Gastroesophageal sphincter (tissue), 4 donors: Measurements from ENCODE around the gene SEC61G. TPM values are rescaled to one million over a fixed set of nuclear protein-coding genes. Genes with fewer than 3 reads are reported as not detected.

ENCODE experiments used
- ATAC-seq: fragments of 150-250 bp; one replicate; pipeline ENCODE4 v1.9.1; 2016; ENCODE audit warnings: mild to moderate bottlenecking, moderate library complexity
- H3K27ac ChIP-seq, 4 donors: fragments of 200-600 bp; sonication (generic) in 3 of 4; 1 replicate in 3 of 4; 2 replicates in 1 of 4; pipeline ENCODE4 v1.5.1; 2016 to 2019
- H3K27me3 ChIP-seq: fragments of 200-600 bp; sonication (generic); one replicate; pipeline ENCODE4 v1.5.1; 2019
- H3K36me3 ChIP-seq, 2 donors: fragments of 200-600 bp; sonication (generic); one replicate each; pipeline ENCODE4 v1.5.1; 2019; ENCODE audit warnings: control low read depth in 1 of 2
- H3K4me1 ChIP-seq, 3 donors: fragments of 200-600 bp; sonication (generic); 1 replicate in 2 of 3; 2 replicates in 1 of 3; pipeline ENCODE4 v1.5.1; 2016 to 2019; ENCODE audit warnings: control low read depth in 2 of 3
- H3K4me3 ChIP-seq, 2 donors: fragments of 200-600 bp; sonication (generic); one replicate each; pipeline ENCODE4 v1.5.1; 2019; ENCODE audit warnings: mild to moderate bottlenecking in 1 of 2, moderate library complexity in 1 of 2
- H3K9me3 ChIP-seq, 3 donors: fragments of 200-600 bp; sonication (generic); one replicate each; pipeline ENCODE4 v1.5.1; 2017 to 2019; ENCODE audit warnings: control low read depth in 2 of 3
- CTCF ChIP-seq, 4 experiments: fragments of 200-600 bp in 2 of 4; fragments of 450-650 bp in 2 of 4; sonication (generic) in 1 of 4; IDR thresholded peaks; one replicate each; pipeline ENCODE4 v1.5.1; 2017 to 2019; ENCODE audit warnings: antibody characterized with exemption in 4 of 4, mild to moderate bottlenecking in 2 of 4, moderate library complexity in 2 of 4
- EP300 ChIP-seq: sonication (generic); formaldehyde crosslinking; IDR thresholded peaks from one replicate; pipeline ENCODE4 v1.6.1; 2017; ENCODE audit warnings: antibody characterized with exemption, mild to moderate bottlenecking
- POLR2A ChIP-seq, 2 donors: fragments of 450-650 bp; IDR thresholded peaks; one replicate each; pipeline ENCODE4 v1.6.1; 2017; ENCODE audit warnings: antibody characterized with exemption in 2 of 2, mild to moderate bottlenecking in 2 of 2, moderate library complexity in 1 of 2
- POLR2AphosphoS5 ChIP-seq: sonication (generic); formaldehyde crosslinking; IDR thresholded peaks from one replicate; pipeline ENCODE4 v1.6.1; 2017; ENCODE audit warnings: antibody characterized with exemption
- WGBS, 2 donors: methylation state at CpG; one replicate each; pipeline ENCODE4 v1.1.5; 2018; ENCODE audit warnings: low coverage in 1 of 2; 5-methylcytosine and 5-hydroxymethylcytosine counted together
- total RNA-seq, 4 donors: library from RNA; depleted of rRNA; stranded (reverse); fragments of >200 nt; gene quantifications; one replicate each; pipeline ENCODE4 v1.1.0, GENCODE V29; 2016

SEC61G gene
- total RNA-seq, 4 donors from 2014 or later = 131 to 317 (median 291) TPM

DNA sequence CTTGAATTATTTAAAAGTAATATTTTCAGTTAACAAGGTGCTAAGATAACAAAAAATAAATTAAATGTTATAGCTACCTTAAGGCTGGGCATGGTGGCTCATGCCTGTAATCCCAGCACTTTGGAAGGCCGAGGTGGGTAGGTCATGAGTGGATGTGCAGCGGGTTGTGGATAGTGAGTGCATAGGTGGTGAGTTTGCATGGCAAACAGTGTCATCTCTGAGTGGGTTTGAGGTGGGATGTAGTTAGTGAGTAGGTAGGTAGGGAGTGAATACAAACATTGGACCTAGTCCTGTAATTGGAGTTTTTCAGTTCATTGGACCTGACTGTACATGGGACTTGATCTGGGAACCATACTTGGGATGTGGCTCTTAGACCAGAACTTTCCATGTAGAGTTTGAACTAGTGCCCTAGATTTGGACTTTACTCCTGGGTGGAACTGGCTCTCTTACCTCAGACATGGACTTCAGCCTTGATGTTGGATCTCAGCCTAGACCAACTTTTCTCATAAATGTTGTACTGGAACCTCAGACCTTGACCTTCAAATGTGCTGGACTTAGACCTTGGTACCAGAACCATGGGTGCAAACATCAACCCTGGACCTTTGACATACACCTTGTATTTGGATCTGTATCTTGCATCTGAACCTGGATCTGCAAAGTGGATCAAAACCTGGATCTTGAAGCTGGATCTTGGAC, 47.0 kb downstream of the SEC61G start:
- no peaks in the 10 kb centered on the region for H3K36me3 ChIP-seq
- TF ChIP-seq POLR2A (IDR thresholded peaks at IDR 0.05) = no peak
- TF ChIP-seq POLR2AphosphoS5 = no peak
- no peak for TF ChIP-seq CTCF (IDR thresholded peaks at IDR 0.05)
- TF ChIP-seq EP300 = no peak
- 83 to 93% methylated on average over 2 of the region's 2 CpGs for WGBS, 2 donors
- no peak overlapping the region for H3K4me3 ChIP-seq
- peaks cover 0 to 22% (median 0%) of the 10 kb centered on the region in 3 donors for H3K9me3 ChIP-seq
- H3K27me3 ChIP-seq = no peaks in the 10 kb centered on the region
- ATAC-seq = no peak
- H3K4me1 ChIP-seq = no peaks in the 10 kb centered on the region
- no peak overlapping the region for H3K27ac ChIP-seq

DNA sequence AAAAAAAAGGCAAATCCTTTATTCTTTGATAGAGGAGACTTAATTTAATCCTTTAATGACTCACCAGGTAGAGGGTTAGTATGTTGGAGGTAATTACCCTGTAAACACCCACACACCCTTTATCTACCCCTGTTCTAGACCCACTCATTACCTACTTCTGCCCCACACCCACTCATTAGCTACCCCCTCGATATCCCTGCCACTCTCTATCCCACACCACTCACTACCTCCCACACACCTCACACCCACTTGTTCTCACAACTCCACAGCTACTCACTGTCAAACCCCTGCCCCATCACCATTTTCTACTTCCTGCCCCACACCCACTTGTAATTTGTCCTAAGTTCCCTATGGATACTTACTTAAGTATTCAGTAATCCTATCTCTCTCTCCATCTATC, 49.7 kb downstream of the SEC61G start:
- TF ChIP-seq CTCF (IDR thresholded peaks at IDR 0.05) (no peak), POLR2A (IDR thresholded peaks at IDR 0.05) (no peak), POLR2AphosphoS5 (no peak), EP300 (no peak)
- Histone ChIP-seq H3K9me3 (peaks cover 0 to 17% (median 0%) of the 10 kb centered on the region in 3 donors), H3K27me3 (no peaks in the 10 kb centered on the region), H3K27ac (no peak overlapping the region), H3K36me3 (no peaks in the 10 kb centered on the region), H3K4me1 (no peaks in the 10 kb centered on the region), H3K4me3 (no peak overlapping the region)
- 78% methylated on average over 1 of the region's 1 CpG for WGBS, 2 donors
- ATAC-seq = no peak

DNA sequence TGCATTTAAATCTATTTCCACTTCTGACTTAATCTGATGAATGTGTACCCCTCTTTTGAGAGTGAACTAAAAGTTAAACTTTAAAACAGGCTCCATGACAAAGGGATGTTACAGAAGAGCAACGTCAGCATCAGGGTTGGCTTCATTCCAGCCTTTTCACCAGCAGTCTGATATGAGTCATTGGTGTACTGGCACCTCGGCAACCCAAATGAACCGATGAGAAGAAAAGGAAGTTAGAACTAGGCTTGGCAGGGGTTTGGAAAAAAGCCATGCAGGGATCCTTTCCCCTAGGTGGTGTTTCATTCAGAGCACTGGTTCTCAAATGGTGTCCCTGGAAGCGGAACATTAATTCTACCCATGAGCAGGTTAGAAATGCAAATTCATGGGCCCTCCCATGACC, 53.6 kb downstream of the SEC61G start:
- no peak overlapping the region for H3K27ac ChIP-seq
- no peak overlapping the region for H3K4me3 ChIP-seq
- TF ChIP-seq POLR2AphosphoS5 = no peak
- TF ChIP-seq CTCF (IDR thresholded peaks at IDR 0.05) = no peak
- TF ChIP-seq EP300 = no peak
- no peak for TF ChIP-seq POLR2A (IDR thresholded peaks at IDR 0.05)
- no peaks in the 10 kb centered on the region for H3K36me3 ChIP-seq
- peaks cover 0 to 17% (median 0%) of the 10 kb centered on the region in 3 donors for H3K9me3 ChIP-seq
- H3K4me1 ChIP-seq = no peaks in the 10 kb centered on the region
- 6 to 48% methylated on average over 3 to 4 of the region's 4 CpGs for WGBS, 2 donors
- H3K27me3 ChIP-seq = no peaks in the 10 kb centered on the region
- no peak for ATAC-seq

DNA sequence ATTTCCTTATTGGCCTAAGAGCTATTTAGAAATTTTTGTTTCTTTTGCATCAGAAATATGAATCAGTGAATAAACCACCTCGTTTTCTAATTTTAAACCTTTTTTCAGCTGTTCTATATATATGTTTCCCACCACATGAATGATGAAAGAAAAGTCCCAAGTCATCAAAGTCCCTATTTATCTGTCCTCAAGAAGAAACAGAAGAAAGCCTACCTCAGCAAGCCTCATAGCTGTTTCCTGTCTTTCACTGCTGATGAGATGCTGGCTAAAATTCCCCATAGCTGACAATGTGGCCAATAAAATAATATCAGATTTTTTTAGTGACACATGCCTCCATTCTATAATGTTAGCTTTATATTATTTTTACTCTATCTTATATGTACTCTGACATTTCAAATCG, 54.2 kb downstream of the SEC61G start:
- H3K27ac ChIP-seq = no peak overlapping the region
- no peak for ATAC-seq
- peaks cover 0 to 15% (median 0%) of the 10 kb centered on the region in 3 donors for H3K9me3 ChIP-seq
- TF ChIP-seq EP300 (no peak), POLR2A (IDR thresholded peaks at IDR 0.05) (no peak), POLR2AphosphoS5 (no peak), CTCF (IDR thresholded peaks at IDR 0.05) (no peak)
- H3K36me3 ChIP-seq = no peaks in the 10 kb centered on the region
- 49 to 69% methylated on average over 2 of the region's 2 CpGs for WGBS, 2 donors
- H3K27me3 ChIP-seq = no peaks in the 10 kb centered on the region
- H3K4me3 ChIP-seq = no peak overlapping the region
- H3K4me1 ChIP-seq = no peaks in the 10 kb centered on the region

Other genes with a start within 250 kb of the SEC61G start
- under 1 TPM in 2 of 4 donors, not detected in 2; 0.10 to 0.81 TPM for gene VSTM2A, start 216.8 kb downstream of the SEC61G start, total RNA-seq